Measurements from ENCODE around the gene HSPA1A. TPM values are rescaled to one million over a fixed set of nuclear protein-coding genes. Genes with fewer than 3 reads are reported as not detected.
"Not testable (repeated sequence)": the region's sequence is repeated elsewhere in the genome, so short reads cannot be mapped to it uniquely, and the experiment has no call there.

Gene HSPA1A
- total RNA-seq, 1 donor from 2014 or later, result 271 TPM

- Histone ChIP-seq H3K36me3 (peaks cover 51% of the 10 kb centered on the region), H3K4me3 (no peak overlapping the region), H3K9me3 (replicated peaks) (no peaks in the 10 kb centered on the region), H3K27me3 (ENCODE audit: low read depth) (no peaks in the 10 kb centered on the region), H3K4me1 (peaks cover 47% of the 10 kb centered on the region), H3K27ac (replicated peaks) (no peak overlapping the region)
- TF ChIP-seq CTCF (IDR thresholded peaks at IDR 0.05; ENCODE audit: borderline replicate concordance), result no peak
- no peak for DNase-seq
- intact Hi-C loops (cut with micrococcal nuclease), result no loop called here
These were observed 23.6 kb downstream of the HSPA1A start for GRCh38 chr6:31838968-31839367.

- intact Hi-C loops (cut with micrococcal nuclease); DNase-seq; H3K4me3 ChIP-seq; H3K9me3 ChIP-seq (replicated peaks); H3K27ac ChIP-seq (replicated peaks); H3K27me3 ChIP-seq (ENCODE audit: low read depth): not testable (repeated sequence)
- Histone ChIP-seq H3K36me3 (peaks cover 51% of the 10 kb centered on the region), H3K4me1 (peaks cover 43% of the 10 kb centered on the region)
These were observed 24.4 kb downstream of the HSPA1A start for GRCh38 chr6:31839779-31840126.

DNA sequence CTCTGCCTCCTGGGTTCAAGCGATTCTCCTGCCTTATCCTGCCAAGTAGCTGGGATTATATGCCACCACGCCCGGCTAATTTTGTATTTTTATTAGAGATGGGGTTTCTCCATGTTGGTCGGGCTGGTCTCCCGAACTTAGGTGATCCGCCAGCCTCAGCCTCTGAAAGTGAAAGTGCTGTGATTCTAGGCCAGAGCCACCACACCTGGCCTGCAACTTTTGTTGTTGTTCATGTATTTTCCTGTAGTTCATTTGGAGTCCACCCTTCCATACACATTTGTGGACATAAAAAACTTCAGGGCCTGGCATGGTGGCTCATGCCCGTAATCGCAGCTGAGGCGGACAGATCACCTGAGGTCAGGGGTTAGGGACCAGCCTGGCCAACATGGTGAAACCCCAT lies 26.7 kb downstream of the HSPA1A start:
- Histone ChIP-seq H3K4me3 (no peak overlapping the region), H3K36me3 (peaks cover 46% of the 10 kb centered on the region), H3K27ac (replicated peaks) (no peak overlapping the region), H3K27me3 (ENCODE audit: low read depth) (no peaks in the 10 kb centered on the region), H3K4me1 (peaks cover 20% of the 10 kb centered on the region), H3K9me3 (replicated peaks) (no peaks in the 10 kb centered on the region)
- intact Hi-C loops (cut with micrococcal nuclease), result no loop called here
- DNase-seq, result no peak
- TF ChIP-seq CTCF (IDR thresholded peaks at IDR 0.05; ENCODE audit: borderline replicate concordance), result no peak

DNA sequence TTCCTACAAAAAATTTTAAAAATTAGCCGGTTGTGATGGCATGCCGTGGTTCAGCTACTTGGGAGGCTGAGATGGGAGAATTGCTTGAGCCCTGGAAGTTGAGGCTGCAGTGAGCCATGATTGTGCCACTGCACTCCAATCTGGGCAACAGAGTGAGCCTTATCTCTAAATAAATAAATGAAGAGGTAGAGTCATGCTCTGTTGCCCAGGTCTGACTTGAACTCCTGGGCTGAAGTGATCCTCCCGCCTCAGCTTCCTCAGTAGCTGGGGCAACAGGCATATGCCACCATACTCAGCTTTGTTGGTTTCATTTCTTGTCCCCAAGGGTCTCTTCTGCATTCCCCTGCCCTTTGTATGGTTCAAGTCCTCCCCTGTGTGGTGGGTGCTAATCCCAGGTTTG lies 29.2 kb downstream of the HSPA1A start:
- Histone ChIP-seq H3K9me3 (replicated peaks) (no peaks in the 10 kb centered on the region), H3K4me1 (no peaks in the 10 kb centered on the region), H3K27me3 (ENCODE audit: low read depth) (no peaks in the 10 kb centered on the region), H3K27ac (replicated peaks) (no peak overlapping the region), H3K36me3 (peaks cover 21% of the 10 kb centered on the region), H3K4me3 (no peak overlapping the region)
- no peak for DNase-seq
- TF ChIP-seq CTCF (IDR thresholded peaks at IDR 0.05; ENCODE audit: borderline replicate concordance), result no peak
- intact Hi-C loops (cut with micrococcal nuclease), result no loop called here

DNA sequence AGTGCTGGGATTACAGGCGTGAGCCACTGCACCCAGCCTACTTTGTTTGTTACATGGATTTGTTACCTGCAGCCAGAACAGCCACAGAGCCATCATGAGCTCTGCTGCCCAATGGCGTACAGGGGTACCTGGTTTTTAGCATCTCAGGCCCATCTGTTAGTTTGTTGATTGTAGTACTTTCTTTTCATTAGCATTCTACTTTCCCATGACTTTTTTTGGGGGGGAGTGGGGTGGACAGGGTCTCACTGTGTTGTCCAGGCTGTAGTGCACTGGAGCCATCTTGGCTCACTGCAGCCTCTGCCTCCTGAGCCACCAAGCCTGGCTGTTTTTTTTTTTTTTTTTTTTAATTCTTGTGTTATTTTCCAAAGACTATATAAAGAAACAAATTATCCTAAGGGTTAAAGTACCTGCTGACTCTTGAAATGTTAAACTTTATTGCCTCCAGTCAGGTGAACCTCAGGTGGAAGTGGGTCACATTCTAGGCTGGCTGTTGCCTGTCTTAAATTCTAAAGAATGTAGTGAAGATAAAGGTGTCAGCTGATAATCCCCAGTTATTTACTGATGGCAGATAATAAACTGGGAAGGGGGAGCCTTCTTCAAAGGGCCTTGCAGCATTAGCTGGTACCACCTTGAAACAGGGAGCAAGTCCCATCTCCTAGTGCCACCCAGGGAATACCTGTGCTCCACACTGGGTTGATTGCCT lies 32.1 kb downstream of the HSPA1A start:
- Histone ChIP-seq H3K4me1 (no peaks in the 10 kb centered on the region), H3K9me3 (replicated peaks) (no peaks in the 10 kb centered on the region), H3K36me3 (no peaks in the 10 kb centered on the region), H3K4me3 (no peak overlapping the region), H3K27ac (replicated peaks) (no peak overlapping the region), H3K27me3 (ENCODE audit: low read depth) (no peaks in the 10 kb centered on the region)
- no peak for TF ChIP-seq CTCF (IDR thresholded peaks at IDR 0.05; ENCODE audit: borderline replicate concordance)
- no peak for DNase-seq
- intact Hi-C loops (cut with micrococcal nuclease), result no loop called here

GRCh38 chr6:31850765-31851484 lies 35.6 kb downstream of the HSPA1A start:
- Histone ChIP-seq H3K4me3 (no peak overlapping the region), H3K9me3 (replicated peaks) (no peaks in the 10 kb centered on the region), H3K36me3 (no peaks in the 10 kb centered on the region), H3K27me3 (ENCODE audit: low read depth) (no peaks in the 10 kb centered on the region), H3K27ac (replicated peaks) (no peak overlapping the region), H3K4me1 (no peaks in the 10 kb centered on the region)
- no peak for TF ChIP-seq CTCF (IDR thresholded peaks at IDR 0.05; ENCODE audit: borderline replicate concordance)
- DNase-seq, result no peak
- intact Hi-C loops (cut with micrococcal nuclease), result no loop called here
